SK-N-SH (cell line): Measurements from ENCODE around the gene EPB41L5. TPM values are rescaled to one million over a fixed set of nuclear protein-coding genes. Genes with fewer than 3 reads are reported as not detected.

Experiments used
- polyA plus RNA-seq, 3 experiments: library from polyadenylated mRNA; depleted of rRNA; stranded (reverse); fragments of >200 nt; gene quantifications; 2 replicates each; pipeline ENCODE4 v1.2.3, GENCODE V29; 2012
- small RNA-seq, 7 experiments: library from RNA; depleted of rRNA; stranded (forward); fragments of <200 nt; gene quantifications; one replicate each; pipeline ENCODE3, GENCODE V24; 2012

The EPB41L5 gene
- polyA plus RNA-seq, 1 of the 3 experiments (the other 2 are of a cell fraction): 5.3 TPM

Small RNAs within 50 kb of the gene (small RNA-seq; reads per million reads assigned to genes)
- gene MTND4LP14 (0 to 0.06 (median 0) reads per million in 7 experiments), gene RF00019 (0 reads per million in 7 experiments)

Other genes with a start within 250 kb of the EPB41L5 start
- gene TMEM185B, start 210.3 kb downstream of the EPB41L5 start, polyA plus RNA-seq (2012; rRNA removed): 24.8 and 36.0 TPM in 2 replicates
- 37.2 and 40.8 TPM in 2 replicates for gene RALB, start 239.8 kb downstream of the EPB41L5 start, polyA plus RNA-seq (2012; rRNA removed)